Measurements from ENCODE around the gene EVI5L. TPM values are rescaled to one million over a fixed set of nuclear protein-coding genes. Genes with fewer than 3 reads are reported as not detected.

EVI5L gene
- total RNA-seq, 2 donors from 2014 or later, result 24.0 to 25.7 TPM

GRCh38 chr19:7870571-7871436 lies 40.8 kb downstream of the EVI5L start:
- TF ChIP-seq CTCF (IDR thresholded peaks at IDR 0.05), result no peak
- no peak for TF ChIP-seq POLR2A (IDR thresholded peaks at IDR 0.05)
- no peak for TF ChIP-seq POLR2AphosphoS5 (IDR thresholded peaks at IDR 0.05)
- intact Hi-C loops (cut with DNase I), result no loop called here
- DNase-seq (ENCODE audit: low spot score), result no peak
- Histone ChIP-seq H3K9me3 (no peaks in the 10 kb centered on the region), H3K27me3 (replicated peaks; ENCODE audit: insufficient read depth) (no peaks in the 10 kb centered on the region), H3K27ac (peak overlapping the region; percentile 60 to 63), H3K4me3 (no peak overlapping the region), H3K4me1 (replicated peaks) (no peaks in the 10 kb centered on the region), H3K36me3 (no peaks in the 10 kb centered on the region)
- WGBS, result 63% methylated on average over 11 of the region's 11 CpGs

- Histone ChIP-seq H3K27ac (peak overlapping the region; percentile 60 to 63), H3K4me3 (no peak overlapping the region), H3K27me3 (replicated peaks; ENCODE audit: insufficient read depth) (no peaks in the 10 kb centered on the region), H3K4me1 (replicated peaks) (no peaks in the 10 kb centered on the region), H3K9me3 (no peaks in the 10 kb centered on the region), H3K36me3 (no peaks in the 10 kb centered on the region)
- intact Hi-C loops (cut with DNase I), result no loop called here
- TF ChIP-seq CTCF (IDR thresholded peaks at IDR 0.05), result no peak
- TF ChIP-seq POLR2AphosphoS5 (IDR thresholded peaks at IDR 0.05), result peak; percentile 14
- TF ChIP-seq POLR2A (IDR thresholded peaks at IDR 0.05), result peak; percentile 4
- peak; percentile 95 for DNase-seq (ENCODE audit: low spot score)
- WGBS, result 10% methylated on average over 33 of the region's 33 CpGs
Observed at GRCh38 chr19:7871437-7872305, 41.7 kb downstream of the EVI5L start.

- Histone ChIP-seq H3K27me3 (replicated peaks; ENCODE audit: insufficient read depth) (no peaks in the 10 kb centered on the region), H3K4me1 (replicated peaks) (no peaks in the 10 kb centered on the region), H3K9me3 (no peaks in the 10 kb centered on the region), H3K36me3 (no peaks in the 10 kb centered on the region), H3K4me3 (no peak overlapping the region), H3K27ac (no peak overlapping the region)
- DNase-seq (ENCODE audit: low spot score), result no peak
- intact Hi-C loops (cut with DNase I), result no loop called here
- no peak for TF ChIP-seq CTCF (IDR thresholded peaks at IDR 0.05)
- no peak for TF ChIP-seq POLR2AphosphoS5 (IDR thresholded peaks at IDR 0.05)
- TF ChIP-seq POLR2A (IDR thresholded peaks at IDR 0.05), result no peak
- 68% methylated on average over 30 of the region's 47 CpGs for WGBS
Observed at GRCh38 chr19:7872306-7873204, 42.5 kb downstream of the EVI5L start.

GRCh38 chr19:7873304-7874075 lies 43.5 kb downstream of the EVI5L start:
- no peak for DNase-seq (ENCODE audit: low spot score)
- intact Hi-C loops (cut with DNase I), result no loop called here
- Histone ChIP-seq H3K9me3 (no peaks in the 10 kb centered on the region), H3K27me3 (replicated peaks; ENCODE audit: insufficient read depth) (no peaks in the 10 kb centered on the region), H3K4me3 (peak overlapping the region; percentile 38 to 48), H3K4me1 (replicated peaks) (no peaks in the 10 kb centered on the region), H3K27ac (no peak overlapping the region), H3K36me3 (no peaks in the 10 kb centered on the region)
- no peak for TF ChIP-seq POLR2AphosphoS5 (IDR thresholded peaks at IDR 0.05)
- TF ChIP-seq POLR2A (IDR thresholded peaks at IDR 0.05), result no peak
- no peak for TF ChIP-seq CTCF (IDR thresholded peaks at IDR 0.05)
- 28% methylated on average over 50 of the region's 53 CpGs for WGBS

Data from prostate gland (tissue), 2 donors.